NCI-H2196 (cell line): Measurements from ENCODE around the gene ATP6V0A4.

Experiments
- DNase-seq: peaks from one replicate; lab custom pipeline; 2025; ENCODE audit not compliant: unreplicated experiment; lab: John Stamatoyannopoulos, UW

Gene ATP6V0A4

GRCh38 chr7:138663725-138664710, 134.0 kb downstream of the ATP6V0A4 start:
- no peak for DNase-seq

GRCh38 chr7:138662991-138663320, 135.0 kb downstream of the ATP6V0A4 start:
- DNase-seq = no peak

- no peak for DNase-seq
These were observed 135.7 kb downstream of the ATP6V0A4 start for GRCh38 chr7:138662076-138662990.

GRCh38 chr7:138661069-138661635, 136.8 kb downstream of the ATP6V0A4 start:
- DNase-seq = no peak

GRCh38 chr7:138658889-138659288, 139.1 kb downstream of the ATP6V0A4 start:
- DNase-seq = no peak

- no peak for DNase-seq
These were observed 140.1 kb downstream of the ATP6V0A4 start for GRCh38 chr7:138657854-138658386.

- no peak for DNase-seq
These were observed 141.0 kb downstream of the ATP6V0A4 start for GRCh38 chr7:138656952-138657351.
